BLaER1 treated with 17β-estradiol and CSF1 and Interleukin-3, amounts not matched to agents 10 nM and 100 nM (cell line): Measurements from ENCODE around the gene NUP54.
A peak's percentile ranks its signal among the peaks of the same experiment; 100 is the strongest.

ENCODE experiments used
- H3K27ac ChIP-seq, 11 experiments: shearing (Covaris generic); formaldehyde crosslinking; 2 replicates each; pipeline ENCODE4 v1.8.1; 2022
- H3K27me3 ChIP-seq, 11 experiments: shearing (Covaris generic); formaldehyde crosslinking; 2 replicates each; pipeline ENCODE4 v1.8.1; 2022
- H3K36me3 ChIP-seq, 11 experiments: shearing (Covaris generic); formaldehyde crosslinking; 2 replicates each; pipeline ENCODE4 v1.8.1; 2022
- H3K4me1 ChIP-seq, 10 experiments: shearing (Covaris generic); formaldehyde crosslinking; 2 replicates each; pipeline ENCODE4 v1.8.1; 2022
- H3K4me2 ChIP-seq, 11 experiments: shearing (Covaris generic); formaldehyde crosslinking; 2 replicates each; pipeline ENCODE4 v1.8.1; 2022
- H3K4me3 ChIP-seq, 10 experiments: shearing (Covaris generic); formaldehyde crosslinking; 2 replicates each; pipeline ENCODE4 v1.8.1; 2022
- H3K9ac ChIP-seq, 11 experiments: shearing (Covaris generic); formaldehyde crosslinking; 2 replicates each; pipeline ENCODE4 v1.8.1; 2022
- H3K9me3 ChIP-seq, 11 experiments: shearing (Covaris generic); formaldehyde crosslinking; replicated peaks in 1 of 11; 2 replicates each; pipeline ENCODE4 v1.8.1; 2022
- H4K20me1 ChIP-seq, 11 experiments: shearing (Covaris generic); formaldehyde crosslinking; 2 replicates each; pipeline ENCODE4 v1.8.1; 2022
- Cebpa-rat ChIP-seq, 11 experiments: shearing (Covaris generic); IDR thresholded peaks; 2 replicates each; pipeline ENCODE4 v1.8.1; 2022

The NUP54 gene

DNA sequence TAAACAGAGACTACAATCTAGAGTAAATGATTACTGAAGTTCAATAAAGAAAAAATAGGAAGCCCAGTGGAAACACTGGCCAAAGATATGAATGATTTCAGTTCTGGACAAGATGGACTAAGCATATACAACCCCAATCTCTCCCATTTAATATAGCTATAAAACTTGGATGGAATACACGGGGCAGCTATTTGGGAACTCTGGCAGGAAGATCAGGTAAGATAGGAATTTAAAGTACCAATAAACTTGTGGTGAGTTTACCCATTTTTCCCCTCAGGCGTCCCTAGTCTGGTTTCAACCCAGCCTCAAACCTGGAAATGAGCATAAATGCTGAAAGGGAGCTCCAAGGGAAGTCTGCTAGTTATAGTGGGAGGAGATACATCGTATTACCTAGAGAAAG, 20.4 kb downstream of the NUP54 start:
- Histone ChIP-seq H3K4me1 (no peaks in the 10 kb centered on the region), H3K27ac (no peak overlapping the region), H3K36me3 (peaks cover 66 to 95% (median 79%) of the 10 kb centered on the region in 11 experiments), H3K9me3 (no peaks in the 10 kb centered on the region), H3K4me2 (no peak overlapping the region), H3K27me3 (no peaks in the 10 kb centered on the region), H3K9ac (no peak overlapping the region), H3K4me3 (no peak overlapping the region), H4K20me1 (peaks cover 0 to 9% (median 0%) of the 10 kb centered on the region in 11 experiments; a peak in 2 of 22 replicates)
- no peak for TF ChIP-seq Cebpa-rat (IDR thresholded peaks at IDR 0.05)

GRCh38 chr4:76125816-76126215, 22.4 kb downstream of the NUP54 start:
- Histone ChIP-seq H3K4me1 (no peaks in the 10 kb centered on the region), H4K20me1 (peaks cover 0 to 6% (median 0%) of the 10 kb centered on the region in 11 experiments; a peak in 1 of 22 replicates), H3K27ac (no peak overlapping the region), H3K4me3 (no peak overlapping the region), H3K9me3 (no peaks in the 10 kb centered on the region), H3K36me3 (peaks cover 76 to 96% (median 86%) of the 10 kb centered on the region in 11 experiments), H3K9ac (no peak overlapping the region), H3K4me2 (no peak overlapping the region), H3K27me3 (no peaks in the 10 kb centered on the region)
- no peak for TF ChIP-seq Cebpa-rat (IDR thresholded peaks at IDR 0.05)

- H3K9ac ChIP-seq, result no peak overlapping the region
- H3K27me3 ChIP-seq, result no peaks in the 10 kb centered on the region
- H4K20me1 ChIP-seq, result peaks cover 0 to 2% (median 0%) of the 10 kb centered on the region in 11 experiments; a peak in 1 of 22 replicates
- no peak overlapping the region for H3K27ac ChIP-seq
- H3K4me3 ChIP-seq, result no peak overlapping the region
- H3K4me2 ChIP-seq, result no peak overlapping the region
- H3K9me3 ChIP-seq, result peaks cover 0 to 4% (median 0%) of the 10 kb centered on the region in 11 experiments; a peak in 1 of 22 replicates
- peaks cover 92 to 100% (median 98%) of the 10 kb centered on the region in 11 experiments for H3K36me3 ChIP-seq
- TF ChIP-seq Cebpa-rat (IDR thresholded peaks at IDR 0.05), result no peak
- H3K4me1 ChIP-seq, result no peaks in the 10 kb centered on the region
Observed at GRCh38 chr4:76120199-76120598, 28.0 kb downstream of the NUP54 start.

GRCh38 chr4:76117536-76117935, 30.7 kb downstream of the NUP54 start:
- no peak overlapping the region for H3K4me2 ChIP-seq
- no peak overlapping the region for H3K27ac ChIP-seq
- no peaks in the 10 kb centered on the region for H4K20me1 ChIP-seq
- no peak overlapping the region for H3K9ac ChIP-seq
- H3K9me3 ChIP-seq, result peaks cover 0 to 4% (median 0%) of the 10 kb centered on the region in 11 experiments; a peak in 1 of 22 replicates
- TF ChIP-seq Cebpa-rat (IDR thresholded peaks at IDR 0.05), result no peak
- H3K4me1 ChIP-seq, result no peaks in the 10 kb centered on the region
- no peak overlapping the region for H3K4me3 ChIP-seq
- H3K27me3 ChIP-seq, result no peaks in the 10 kb centered on the region
- peaks cover 88 to 99% (median 97%) of the 10 kb centered on the region in 11 experiments for H3K36me3 ChIP-seq

DNA sequence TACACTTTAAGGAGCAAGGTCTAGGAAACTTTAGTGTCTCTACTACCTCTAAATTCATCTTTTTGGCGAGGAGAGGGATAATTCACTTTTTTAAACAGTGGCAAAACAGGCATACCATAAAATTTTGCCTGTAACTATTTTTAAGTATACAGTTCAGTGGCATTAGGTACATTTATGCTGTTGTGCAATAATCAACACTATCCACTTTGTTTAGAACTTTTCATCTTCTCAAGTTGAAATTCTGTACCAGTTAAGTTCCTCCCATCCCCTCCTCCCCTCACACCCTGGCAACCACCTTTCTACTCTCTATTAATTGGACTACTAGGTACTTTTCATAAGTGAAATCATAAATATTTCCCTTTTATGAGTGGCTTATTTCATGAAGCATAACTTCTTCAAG, 31.4 kb downstream of the NUP54 start:
- Histone ChIP-seq H3K4me2 (no peak overlapping the region), H4K20me1 (no peaks in the 10 kb centered on the region), H3K27me3 (no peaks in the 10 kb centered on the region), H3K4me1 (no peaks in the 10 kb centered on the region), H3K36me3 (peaks cover 88 to 99% (median 96%) of the 10 kb centered on the region in 11 experiments), H3K27ac (no peak overlapping the region), H3K9me3 (peaks cover 0 to 4% (median 0%) of the 10 kb centered on the region in 11 experiments; a peak in 1 of 22 replicates), H3K9ac (no peak overlapping the region), H3K4me3 (no peak overlapping the region)
- TF ChIP-seq Cebpa-rat (IDR thresholded peaks at IDR 0.05), result peak in 1 of 11 experiments; percentile 28; a peak in 1 of 22 replicates

DNA sequence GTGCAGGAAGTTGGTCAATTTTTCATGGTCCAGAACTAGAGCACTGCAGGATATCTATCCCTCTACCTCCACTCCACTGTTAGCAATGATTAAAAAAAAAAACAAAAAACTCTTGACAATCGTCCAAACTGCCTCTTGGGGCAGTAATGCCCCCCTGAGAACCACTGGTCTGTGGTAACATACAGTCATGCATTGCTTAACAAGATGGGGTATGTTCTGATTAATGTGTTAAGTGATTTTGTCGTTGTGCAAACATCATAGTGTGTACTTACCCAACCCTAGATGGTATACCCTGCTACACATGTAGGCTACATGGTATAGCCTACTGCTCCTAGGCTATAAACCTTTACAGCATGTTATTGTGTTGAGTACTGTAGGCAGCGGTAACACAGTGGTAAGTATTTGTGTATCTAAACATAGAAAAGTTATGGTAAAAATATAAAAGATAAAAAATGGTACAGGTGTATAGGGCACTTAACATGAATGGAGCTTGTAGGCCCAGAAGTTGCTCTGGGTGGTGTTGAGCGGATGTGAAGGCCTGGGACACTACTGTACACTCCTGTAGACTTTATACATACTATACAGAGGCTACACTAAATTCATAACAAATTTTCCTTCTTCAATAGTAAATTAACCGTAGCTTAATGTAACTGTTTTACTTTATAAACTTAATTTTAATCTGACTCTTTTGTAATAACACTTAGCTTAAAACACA, 39.6 kb downstream of the NUP54 start:
- H3K27ac ChIP-seq, result no peak overlapping the region
- no peak overlapping the region for H3K9ac ChIP-seq
- no peak overlapping the region for H3K4me2 ChIP-seq
- no peak overlapping the region for H3K4me3 ChIP-seq
- H3K36me3 ChIP-seq, result peaks cover 17 to 22% (median 20%) of the 10 kb centered on the region in 11 experiments
- no peaks in the 10 kb centered on the region for H3K27me3 ChIP-seq
- no peaks in the 10 kb centered on the region for H4K20me1 ChIP-seq
- no peaks in the 10 kb centered on the region for H3K9me3 ChIP-seq
- no peaks in the 10 kb centered on the region for H3K4me1 ChIP-seq
- peak in 2 of 11 experiments; percentile 9 to 33; a peak in 1 of 22 replicates for TF ChIP-seq Cebpa-rat (IDR thresholded peaks at IDR 0.05)

DNA sequence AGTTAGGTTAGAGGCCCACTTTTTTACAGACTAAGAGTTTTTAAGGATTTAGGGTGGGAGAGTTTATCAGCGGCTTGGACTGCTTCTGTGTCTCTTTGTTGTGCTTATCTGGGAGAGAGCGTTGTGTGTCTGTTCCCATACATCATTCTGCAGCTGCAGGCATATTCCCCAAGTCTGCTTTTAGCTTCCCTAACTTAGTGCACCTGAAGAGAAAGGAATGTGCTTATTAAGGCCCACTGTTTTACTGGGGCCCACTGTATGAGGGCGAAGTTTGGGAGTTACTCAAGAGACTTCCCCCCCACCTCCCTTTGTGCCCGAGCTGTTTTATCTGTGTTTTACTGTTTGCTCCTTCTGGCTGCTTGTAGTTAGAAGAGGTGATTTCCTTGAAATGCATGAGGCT, 41.8 kb downstream of the NUP54 start:
- no peak overlapping the region for H3K27ac ChIP-seq
- H3K36me3 ChIP-seq, result 0 out of 22 replicates have a peak, but pooled peaks cover 0 to under 1% (median 0%) of the 10 kb centered on the region in 11 experiments
- no peaks in the 10 kb centered on the region for H3K4me1 ChIP-seq
- TF ChIP-seq Cebpa-rat (IDR thresholded peaks at IDR 0.05), result no peak
- no peaks in the 10 kb centered on the region for H4K20me1 ChIP-seq
- H3K4me2 ChIP-seq, result no peak overlapping the region
- no peaks in the 10 kb centered on the region for H3K27me3 ChIP-seq
- H3K9me3 ChIP-seq, result no peaks in the 10 kb centered on the region
- H3K4me3 ChIP-seq, result no peak overlapping the region
- H3K9ac ChIP-seq, result no peak overlapping the region

DNA sequence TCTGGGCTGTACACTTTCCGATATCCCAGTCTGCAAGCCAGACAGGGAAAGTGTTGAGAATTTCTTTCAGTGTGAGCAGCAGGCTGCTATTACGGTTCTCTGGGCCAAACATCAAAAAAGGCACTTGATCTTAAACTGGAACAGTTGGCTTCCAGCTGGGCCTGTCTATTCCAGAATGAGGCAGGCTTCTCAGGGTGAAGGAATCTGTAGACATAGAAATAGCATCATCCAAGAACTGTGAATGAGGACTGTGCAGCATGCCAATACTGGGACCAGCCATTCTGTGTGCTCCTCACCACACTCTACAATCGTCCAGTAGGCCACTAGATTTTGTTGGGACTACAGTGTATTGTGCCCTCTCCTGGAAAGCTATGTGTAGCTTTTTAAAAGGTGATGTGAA, 42.5 kb downstream of the NUP54 start:
- H3K27ac ChIP-seq, result no peak overlapping the region
- no peaks in the 10 kb centered on the region for H4K20me1 ChIP-seq
- H3K27me3 ChIP-seq, result no peaks in the 10 kb centered on the region
- no peak overlapping the region for H3K4me3 ChIP-seq
- H3K9me3 ChIP-seq, result no peaks in the 10 kb centered on the region
- H3K9ac ChIP-seq, result no peak overlapping the region
- no peaks in the 10 kb centered on the region for H3K4me1 ChIP-seq
- TF ChIP-seq Cebpa-rat (IDR thresholded peaks at IDR 0.05), result no peak
- H3K36me3 ChIP-seq, result no peaks in the 10 kb centered on the region
- H3K4me2 ChIP-seq, result no peak overlapping the region

DNA sequence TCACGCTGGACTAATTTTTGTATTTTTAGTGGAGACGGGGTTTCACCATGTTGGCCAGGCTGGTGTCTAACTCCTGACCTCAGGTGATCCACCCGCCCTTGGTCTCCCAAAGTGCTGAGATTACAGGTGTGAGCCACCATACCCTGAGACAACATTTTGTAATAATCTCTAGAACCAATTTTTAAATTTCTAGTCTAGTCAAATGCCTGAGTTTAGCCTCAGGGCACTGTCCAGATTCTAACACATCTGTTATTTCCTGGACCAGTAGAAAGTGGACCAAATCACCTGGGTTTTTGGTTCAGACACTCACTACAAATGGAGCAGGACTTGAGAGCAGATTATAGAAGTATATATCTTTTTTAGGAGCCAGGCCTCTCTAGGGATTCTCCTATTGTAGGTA, 52.1 kb downstream of the NUP54 start:
- Histone ChIP-seq H3K4me3 (no peak overlapping the region), H3K36me3 (no peaks in the 10 kb centered on the region), H3K4me1 (peaks cover 0 to 3% (median 0%) of the 10 kb centered on the region in 10 experiments; a peak in 6 of 20 replicates), H3K27ac (no peak overlapping the region), H3K9me3 (no peaks in the 10 kb centered on the region), H3K4me2 (no peak overlapping the region), H3K9ac (no peak overlapping the region), H3K27me3 (no peaks in the 10 kb centered on the region), H4K20me1 (no peaks in the 10 kb centered on the region)
- no peak for TF ChIP-seq Cebpa-rat (IDR thresholded peaks at IDR 0.05)

GRCh38 chr4:76095568-76095967, 52.6 kb downstream of the NUP54 start:
- no peak overlapping the region for H3K9ac ChIP-seq
- no peak overlapping the region for H3K4me2 ChIP-seq
- no peak overlapping the region for H3K27ac ChIP-seq
- no peaks in the 10 kb centered on the region for H4K20me1 ChIP-seq
- peaks cover 0 to 8% (median 2%) of the 10 kb centered on the region in 10 experiments; a peak in 11 of 20 replicates for H3K4me1 ChIP-seq
- no peaks in the 10 kb centered on the region for H3K27me3 ChIP-seq
- no peak overlapping the region for H3K4me3 ChIP-seq
- no peaks in the 10 kb centered on the region for H3K36me3 ChIP-seq
- no peaks in the 10 kb centered on the region for H3K9me3 ChIP-seq
- TF ChIP-seq Cebpa-rat (IDR thresholded peaks at IDR 0.05), result no peak
